ENCODE measurements around the gene C4orf17. TPM values are rescaled to one million over a fixed set of nuclear protein-coding genes. Genes with fewer than 3 reads are reported as not detected.

Gene C4orf17
- total and polyA plus RNA-seq, 11 donors: not detected

DNA sequence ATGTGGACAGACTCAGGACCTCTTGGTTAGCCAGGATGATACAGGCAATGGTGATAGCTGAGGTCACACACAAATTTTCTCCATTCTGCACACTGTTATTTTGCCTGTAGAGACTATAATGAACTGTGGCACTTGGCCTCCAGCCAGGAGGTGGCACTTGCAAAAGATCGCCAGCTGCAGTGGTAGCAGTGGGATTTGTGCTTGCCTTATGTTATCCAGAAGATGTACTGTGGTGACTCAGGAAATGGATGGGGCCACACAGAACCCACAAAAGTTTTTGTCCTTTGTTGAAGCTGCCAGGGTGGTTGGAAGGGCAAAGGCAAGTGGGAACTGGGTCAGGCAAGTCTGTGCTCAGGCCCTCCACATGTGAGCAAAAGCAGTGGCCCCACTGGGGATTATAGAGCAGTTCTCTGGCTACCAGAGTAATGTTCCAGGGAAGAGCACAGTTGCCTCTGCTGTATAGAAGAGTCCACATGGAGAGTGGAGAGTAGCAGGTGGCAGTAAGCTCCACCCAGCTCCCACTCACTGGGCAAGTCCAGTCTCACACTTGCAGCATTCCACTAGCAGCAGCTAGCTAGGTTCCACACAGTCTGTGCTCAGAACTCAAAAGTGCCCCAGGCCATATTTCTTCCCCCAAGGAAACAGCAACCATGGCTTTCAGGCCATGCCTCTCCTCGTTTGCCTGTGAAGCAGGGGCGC lies 5.9 kb upstream of the C4orf17 start:
- no peak for TF ChIP-seq POLR2A (IDR thresholded peaks at IDR 0.05)
- TF ChIP-seq, protein P1, sequence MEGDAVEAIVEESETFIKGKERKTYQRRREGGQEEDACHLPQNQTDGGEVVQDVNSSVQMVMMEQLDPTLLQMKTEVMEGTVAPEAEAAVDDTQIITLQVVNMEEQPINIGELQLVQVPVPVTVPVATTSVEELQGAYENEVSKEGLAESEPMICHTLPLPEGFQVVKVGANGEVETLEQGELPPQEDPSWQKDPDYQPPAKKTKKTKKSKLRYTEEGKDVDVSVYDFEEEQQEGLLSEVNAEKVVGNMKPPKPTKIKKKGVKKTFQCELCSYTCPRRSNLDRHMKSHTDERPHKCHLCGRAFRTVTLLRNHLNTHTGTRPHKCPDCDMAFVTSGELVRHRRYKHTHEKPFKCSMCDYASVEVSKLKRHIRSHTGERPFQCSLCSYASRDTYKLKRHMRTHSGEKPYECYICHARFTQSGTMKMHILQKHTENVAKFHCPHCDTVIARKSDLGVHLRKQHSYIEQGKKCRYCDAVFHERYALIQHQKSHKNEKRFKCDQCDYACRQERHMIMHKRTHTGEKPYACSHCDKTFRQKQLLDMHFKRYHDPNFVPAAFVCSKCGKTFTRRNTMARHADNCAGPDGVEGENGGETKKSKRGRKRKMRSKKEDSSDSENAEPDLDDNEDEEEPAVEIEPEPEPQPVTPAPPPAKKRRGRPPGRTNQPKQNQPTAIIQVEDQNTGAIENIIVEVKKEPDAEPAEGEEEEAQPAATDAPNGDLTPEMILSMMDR (IDR thresholded peaks at IDR 0.05): no peak
- Histone ChIP-seq H3K4me1 (no peaks in the 10 kb centered on the region), H3K4me3 (no peak overlapping the region), H3K36me3 (no peaks in the 10 kb centered on the region), H3K27ac (no peak overlapping the region), H3K9me3 (peaks cover 0 to 6% (median 0%) of the 10 kb centered on the region in 12 donors), H3K27me3 (no peaks in the 10 kb centered on the region)
- WGBS, 4 donors: 53 to 78% (median 75%) methylated on average over 2 to 3 of the region's 3 CpGs
- intact Hi-C loops (cut with DNase I): no loop called here
- DNase-seq (no peak), ATAC-seq (no peak)

- Histone ChIP-seq H3K9me3 (peaks cover 0 to 6% (median 0%) of the 10 kb centered on the region in 12 donors), H3K4me3 (no peak overlapping the region), H3K4me1 (no peaks in the 10 kb centered on the region), H3K27me3 (no peaks in the 10 kb centered on the region), H3K36me3 (no peaks in the 10 kb centered on the region), H3K27ac (no peak overlapping the region)
- intact Hi-C loops (cut with DNase I): no loop called here
- 38 to 51% (median 46%) methylated on average over 2 of the region's 2 CpGs for WGBS, 4 donors
- ATAC-seq (no peak), DNase-seq (no peak)
- TF ChIP-seq, protein P1 (IDR thresholded peaks at IDR 0.05): no peak
These were observed 4.0 kb upstream of the C4orf17 start for GRCh38 chr4:99506781-99507180.

GRCh38 chr4:99507349-99507748 lies 3.5 kb upstream of the C4orf17 start:
- Histone ChIP-seq H3K4me1 (no peaks in the 10 kb centered on the region), H3K4me3 (no peak overlapping the region), H3K36me3 (no peaks in the 10 kb centered on the region), H3K9me3 (peaks cover 0 to 6% (median 0%) of the 10 kb centered on the region in 12 donors), H3K27me3 (no peaks in the 10 kb centered on the region), H3K27ac (no peak overlapping the region)
- DNase-seq: no peak
- intact Hi-C loops (cut with DNase I): no loop called here
- TF ChIP-seq, protein P1 (IDR thresholded peaks at IDR 0.05): no peak
- TF ChIP-seq POLR2A (IDR thresholded peaks at IDR 0.05): no peak
- ATAC-seq: no peak
- WGBS, 4 donors: 61 to 81% (median 78%) methylated on average over 1 of the region's 1 CpG

GRCh38 chr4:99507762-99508161 lies 3.1 kb upstream of the C4orf17 start:
- no peaks in the 10 kb centered on the region for H3K4me1 ChIP-seq
- no peaks in the 10 kb centered on the region for H3K36me3 ChIP-seq
- TF ChIP-seq, protein P1 (IDR thresholded peaks at IDR 0.05): no peak
- TF ChIP-seq POLR2A (IDR thresholded peaks at IDR 0.05): no peak
- H3K9me3 ChIP-seq: peaks cover 0 to 6% (median 0%) of the 10 kb centered on the region in 12 donors
- H3K27me3 ChIP-seq: no peaks in the 10 kb centered on the region
- H3K4me3 ChIP-seq: no peak overlapping the region
- intact Hi-C loops (cut with DNase I): no loop called here
- ATAC-seq: no peak
- no peak for DNase-seq
- H3K27ac ChIP-seq: no peak overlapping the region

Data from heart left ventricle (tissue), 16 donors.